Right lobe of liver (tissue), 6 donors: Measurements from ENCODE around the gene SERINC1. TPM values are rescaled to one million over a fixed set of nuclear protein-coding genes. Genes with fewer than 3 reads are reported as not detected.

ENCODE experiments used
- ATAC-seq, 4 donors: fragments of 200-7000 bp; cut with Tn5 transposase; one replicate each; pipeline ENCODE4 v1.9.1; 2020; ENCODE audit warnings: mild to moderate bottlenecking in 4 of 4, moderate library complexity in 4 of 4
- DNase-seq, 3 donors: peaks; one replicate each; pipeline ENCODE4 v3.0.0-alpha.2; 2020
- H3K27ac ChIP-seq, 3 donors: fragments of 200-600 bp; one replicate each; pipeline ENCODE4 v1.8.0; 2022
- H3K27me3 ChIP-seq, 2 donors: fragments of 200-600 bp; one replicate each; pipeline ENCODE4 v1.8.0; 2022
- H3K36me3 ChIP-seq, 4 donors: fragments of 200-600 bp; sonication (generic) in 1 of 4; one replicate each; pipeline versions ENCODE4 v1.5.1 to v1.8.0; 2017 to 2022; ENCODE audit warnings: control low read depth in 1 of 4
- H3K4me1 ChIP-seq, 4 donors: fragments of 200-600 bp; sonication (generic) in 1 of 4; one replicate each; pipeline versions ENCODE4 v1.5.1 to v1.8.0; 2017 to 2022; ENCODE audit warnings: control low read depth in 1 of 4
- H3K4me3 ChIP-seq, 3 donors: fragments of 200-600 bp; one replicate each; pipeline ENCODE4 v1.8.0; 2022
- H3K9me3 ChIP-seq, 4 donors: fragments of 200-600 bp; sonication (generic) in 1 of 4; one replicate each; pipeline versions ENCODE4 v1.5.1 to v1.8.0; 2017 to 2022; ENCODE audit warnings: control low read depth in 1 of 4
- POLR2A ChIP-seq: fragments of 450-650 bp; IDR thresholded peaks from one replicate; pipeline ENCODE4 v1.6.1; 2017; ENCODE audit warnings: antibody characterized with exemption, mild to moderate bottlenecking
- WGBS: methylation state at CpG from one replicate; pipeline ENCODE4 v1.1.6; 2018; ENCODE audit warnings: low coverage, low lambda C conversion rate; ENCODE audit not compliant: insufficient coverage; ENCODE audit errors: missing lambda C conversion rate; 5-methylcytosine and 5-hydroxymethylcytosine counted together
- intact Hi-C, 2 donors: fragments of 100-400 bp; cut with DNase I; formaldehyde crosslinking; loops; one replicate each; pipeline versions ENCODE4 v1.11.2 to v1.14.1; 2022
- total RNA-seq, 6 experiments: library from RNA; depleted of rRNA in 2 of 6; stranded (reverse); fragments of >200 nt in 2 of 6; fragmentation: NEBNext Ultra II Directional in 3 of 6; extraction: Animal tissue kit (Norgen Biotek cat#: 25700) in 3 of 6; gene quantifications; one replicate each; pipeline versions ENCODE4 v1.1.0 to v1.2.4, GENCODE V29; 2016 to 2023
- TF ChIP-seq, protein P1 (sequence below), 4 donors: fragments of 200-600 bp in 3 of 4; fragments of 450-650 bp in 1 of 4; IDR thresholded peaks; one replicate each; pipeline versions ENCODE4 v1.5.1 to v1.8.0; 2016 to 2022; ENCODE audit warnings: antibody characterized with exemption in 4 of 4, mild to moderate bottlenecking in 2 of 4
- donor health status: DM: no; HTN: yes; CAD: no.
- donor health status: DM: no; HTN: no; CAD: no.
- donor health status: DM: no; HTN: no; CAD: no.
- donor health status: DM: no; HTN: yes; CAD: no.
- donor health status: DM: no; HTN: yes; CAD: no.

Gene SERINC1
- total RNA-seq, 6 experiments from 2014 or later = 83.6 to 114 (median 102) TPM

- ATAC-seq (no peak), DNase-seq (no peak)
- Histone ChIP-seq H3K4me1 (no peaks in the 10 kb centered on the region), H3K27me3 (no peaks in the 10 kb centered on the region), H3K9me3 (no peaks in the 10 kb centered on the region), H3K27ac (no peak overlapping the region), H3K36me3 (peaks cover 0 to 83% (median 44%) of the 10 kb centered on the region in 4 donors), H3K4me3 (no peak overlapping the region)
- WGBS = 90% methylated on average over 1 of the region's 1 CpG
- TF ChIP-seq, protein P1, sequence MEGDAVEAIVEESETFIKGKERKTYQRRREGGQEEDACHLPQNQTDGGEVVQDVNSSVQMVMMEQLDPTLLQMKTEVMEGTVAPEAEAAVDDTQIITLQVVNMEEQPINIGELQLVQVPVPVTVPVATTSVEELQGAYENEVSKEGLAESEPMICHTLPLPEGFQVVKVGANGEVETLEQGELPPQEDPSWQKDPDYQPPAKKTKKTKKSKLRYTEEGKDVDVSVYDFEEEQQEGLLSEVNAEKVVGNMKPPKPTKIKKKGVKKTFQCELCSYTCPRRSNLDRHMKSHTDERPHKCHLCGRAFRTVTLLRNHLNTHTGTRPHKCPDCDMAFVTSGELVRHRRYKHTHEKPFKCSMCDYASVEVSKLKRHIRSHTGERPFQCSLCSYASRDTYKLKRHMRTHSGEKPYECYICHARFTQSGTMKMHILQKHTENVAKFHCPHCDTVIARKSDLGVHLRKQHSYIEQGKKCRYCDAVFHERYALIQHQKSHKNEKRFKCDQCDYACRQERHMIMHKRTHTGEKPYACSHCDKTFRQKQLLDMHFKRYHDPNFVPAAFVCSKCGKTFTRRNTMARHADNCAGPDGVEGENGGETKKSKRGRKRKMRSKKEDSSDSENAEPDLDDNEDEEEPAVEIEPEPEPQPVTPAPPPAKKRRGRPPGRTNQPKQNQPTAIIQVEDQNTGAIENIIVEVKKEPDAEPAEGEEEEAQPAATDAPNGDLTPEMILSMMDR (IDR thresholded peaks at IDR 0.05) = no peak
- TF ChIP-seq POLR2A = no peak
- intact Hi-C loops = no loop called here
Measured at GRCh38 chr6:122449069-122449468, 22.5 kb downstream of the SERINC1 start.

- H3K4me1 ChIP-seq = no peaks in the 10 kb centered on the region
- TF ChIP-seq, protein P1 (IDR thresholded peaks at IDR 0.05) = no peak
- no peak for TF ChIP-seq POLR2A
- H3K9me3 ChIP-seq = no peaks in the 10 kb centered on the region
- peaks cover 0 to 58% (median 26%) of the 10 kb centered on the region in 4 donors for H3K36me3 ChIP-seq
- DNase-seq = no peak
- intact Hi-C loops = no loop called here
- no peak for ATAC-seq
- 91% methylated on average over 1 of the region's 1 CpG for WGBS
- no peaks in the 10 kb centered on the region for H3K27me3 ChIP-seq
- H3K27ac ChIP-seq = no peak overlapping the region
- H3K4me3 ChIP-seq = no peak overlapping the region
Measured at GRCh38 chr6:122445274-122445673, 26.3 kb downstream of the SERINC1 start.

GRCh38 chr6:122438975-122439374 is 32.6 kb downstream of the SERINC1 start:
- H3K4me3 ChIP-seq = no peak overlapping the region
- H3K4me1 ChIP-seq = no peaks in the 10 kb centered on the region
- H3K27ac ChIP-seq = no peak overlapping the region
- TF ChIP-seq, protein P1 (IDR thresholded peaks at IDR 0.05) = no peak
- no peak for TF ChIP-seq POLR2A
- ATAC-seq = no peak
- H3K27me3 ChIP-seq = no peaks in the 10 kb centered on the region
- DNase-seq = no peak
- intact Hi-C loops = no loop called here
- 100% methylated on average over 1 of the region's 1 CpG for WGBS
- peaks cover 0 to 16% (median 6%) of the 10 kb centered on the region in 4 donors for H3K36me3 ChIP-seq
- H3K9me3 ChIP-seq = no peaks in the 10 kb centered on the region

- Histone ChIP-seq H3K4me1 (no peaks in the 10 kb centered on the region), H3K4me3 (no peak overlapping the region), H3K36me3 (peaks cover 0 to 9% (median 4%) of the 10 kb centered on the region in 4 donors), H3K27me3 (no peaks in the 10 kb centered on the region), H3K9me3 (no peaks in the 10 kb centered on the region), H3K27ac (no peak overlapping the region)
- DNase-seq = no peak
- intact Hi-C loops = no loop called here
- no peak for ATAC-seq
- 74% methylated on average over 3 of the region's 3 CpGs for WGBS
- TF ChIP-seq, protein P1 (IDR thresholded peaks at IDR 0.05) = no peak
- no peak for TF ChIP-seq POLR2A
Measured at GRCh38 chr6:122432816-122433215, 38.8 kb downstream of the SERINC1 start.

GRCh38 chr6:122431780-122432179 is 39.8 kb downstream of the SERINC1 start:
- H3K27ac ChIP-seq = no peak overlapping the region
- no peaks in the 10 kb centered on the region for H3K4me1 ChIP-seq
- WGBS = 92% methylated on average over 4 of the region's 4 CpGs
- peaks cover 0 to 12% (median 4%) of the 10 kb centered on the region in 4 donors for H3K36me3 ChIP-seq
- ATAC-seq (no peak), DNase-seq (no peak)
- TF ChIP-seq, protein P1 (IDR thresholded peaks at IDR 0.05) = no peak
- TF ChIP-seq POLR2A = no peak
- no peaks in the 10 kb centered on the region for H3K27me3 ChIP-seq
- H3K4me3 ChIP-seq = no peak overlapping the region
- H3K9me3 ChIP-seq = no peaks in the 10 kb centered on the region
- intact Hi-C loops = no loop called here
